ENCODE measurements around the gene ATF4.

The ATF4 gene

GRCh38 chr22:39562839-39563489 lies 42.6 kb downstream of the ATF4 start:
- no peak for DNase-seq

DNA sequence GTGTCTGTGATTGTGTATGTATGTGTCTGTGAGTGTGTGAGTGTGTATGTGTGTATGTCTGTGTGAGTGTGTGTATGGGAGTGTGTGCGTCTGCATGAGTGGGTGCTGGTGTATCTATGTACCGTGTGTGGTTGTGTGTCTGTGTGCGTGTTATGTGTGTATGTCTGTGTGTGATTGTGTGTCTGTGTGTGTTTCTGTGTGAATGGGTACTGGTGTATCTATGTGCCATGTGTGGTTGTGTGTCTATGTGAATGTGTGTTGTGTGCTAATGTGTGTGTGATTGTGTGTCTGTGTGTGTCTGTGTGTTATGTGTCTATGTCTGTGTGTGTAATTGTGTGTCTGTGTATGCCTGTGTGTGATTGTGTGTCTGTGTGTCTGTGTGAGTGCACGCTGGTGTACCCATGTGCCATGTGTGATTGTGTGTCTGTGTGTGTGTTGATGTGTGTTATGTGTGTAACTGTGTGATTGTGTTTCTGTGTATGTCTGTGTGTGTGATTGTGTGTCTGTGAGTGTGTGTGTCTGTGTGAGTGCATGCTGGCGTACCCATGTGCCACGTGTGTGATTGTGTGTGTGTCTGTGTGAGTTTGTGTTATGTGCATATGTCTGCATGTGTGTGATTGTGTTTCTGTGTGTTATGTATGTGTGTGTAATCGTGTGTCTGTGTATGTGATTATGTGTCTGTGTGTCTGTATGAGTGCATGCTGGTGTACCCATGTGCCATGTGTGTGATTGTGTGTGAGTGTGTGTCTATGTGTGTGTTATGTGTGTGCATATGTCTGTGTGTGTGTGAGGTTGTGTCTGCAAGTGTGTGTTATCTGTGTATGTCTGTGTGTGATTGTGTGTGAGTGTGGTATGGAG lies 43.4 kb downstream of the ATF4 start:
- no peak for DNase-seq

- no peak for DNase-seq
These were observed 45.1 kb downstream of the ATF4 start for GRCh38 chr22:39565414-39565944.

DNA sequence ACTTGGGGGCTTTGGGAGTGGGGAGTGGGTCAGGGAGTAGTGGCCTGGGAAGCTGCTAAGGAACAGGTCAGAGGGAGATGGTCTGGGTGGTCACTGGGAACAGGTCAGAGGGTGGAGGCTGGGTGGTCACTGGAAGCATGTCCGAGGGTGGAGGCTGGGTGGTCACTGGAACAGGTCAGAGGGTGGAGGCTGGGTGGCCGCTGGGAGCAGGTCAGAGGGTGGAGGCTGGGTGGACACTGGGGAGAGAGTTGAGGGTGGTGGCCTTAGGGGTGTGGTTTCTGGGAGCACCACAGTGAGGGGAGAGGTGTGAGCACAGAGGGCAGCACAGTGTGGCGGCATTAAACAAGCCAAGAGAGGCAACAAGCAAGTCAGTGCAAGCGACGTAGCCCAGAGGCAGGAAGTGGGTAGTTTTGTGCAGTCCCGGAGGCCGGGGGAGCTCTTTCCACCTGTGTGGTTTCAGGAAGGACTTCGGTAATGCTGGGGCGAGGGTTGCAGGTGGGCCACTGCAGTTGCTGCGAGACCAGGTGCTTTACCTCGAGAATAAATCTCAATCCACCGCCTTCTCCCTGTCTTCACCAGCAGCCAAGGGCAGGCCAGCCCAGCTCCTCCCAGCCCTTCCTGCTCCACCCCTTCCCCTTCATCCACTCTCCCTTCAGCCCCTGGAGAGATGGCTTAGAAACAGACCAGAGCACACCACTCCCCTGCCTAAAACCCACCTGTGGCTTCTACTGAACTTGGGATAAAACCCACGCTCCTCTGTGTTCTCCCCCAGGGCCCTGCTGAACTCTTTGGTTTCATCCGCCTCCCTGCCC lies 47.0 kb downstream of the ATF4 start:
- no peak for DNase-seq

GRCh38 chr22:39568278-39568981 lies 48.1 kb downstream of the ATF4 start:
- DNase-seq, result no peak

- no peak for DNase-seq
These were observed 48.7 kb downstream of the ATF4 start for GRCh38 chr22:39569066-39569465.

GRCh38 chr22:39570226-39570625 lies 49.9 kb downstream of the ATF4 start:
- DNase-seq, result no peak

- DNase-seq, result no peak
These were observed 50.3 kb downstream of the ATF4 start, which contains the start of gene CACNA1I for GRCh38 chr22:39570665-39571064. TSS of gene CACNA1I (plus strand) at chr22:39570753. CDS start at chr22:39570753, 0 bp downstream.

GRCh38 chr22:39571538-39571937 lies 51.2 kb downstream of the ATF4 start:
- no peak for DNase-seq

Measured in NCI-H526 treated with DMSO at 0.1 percent for 48 hours (cell line).